DND-41 (cell line): ENCODE results near the gene OSBPL10.

Experiments
- ATAC-seq: fragments of 200-7000 bp; cut with Tn5 transposase; 3 replicates; pipeline ENCODE4 v1.9.1; 2021; ENCODE audit warnings: low read depth; ENCODE audit not compliant: insufficient read depth
- DNase-seq: peaks from one replicate; pipeline ENCODE4 v3.0.0-alpha.2; 2020
- H2AFZ ChIP-seq: 2 replicates; pipeline ENCODE4 v1.6.0; 2012; ENCODE audit warnings: low read depth, low read length
- H3K27ac ChIP-seq: 2 replicates; pipeline ENCODE4 v1.5.1; 2012; ENCODE audit warnings: low read length, inconsistent platforms
- H3K27me3 ChIP-seq: fragments of 200-600 bp; sonication (generic); 2 replicates; pipeline ENCODE4 v1.6.0; 2012; ENCODE audit warnings: low read length, mild to moderate bottlenecking, inconsistent platforms; ENCODE audit not compliant: insufficient read depth, poor library complexity
- H3K36me3 ChIP-seq: 2 replicates; pipeline ENCODE4 v1.5.1; 2012; ENCODE audit warnings: low read length, inconsistent platforms; ENCODE audit not compliant: insufficient read depth
- H3K4me1 ChIP-seq: 2 replicates; pipeline ENCODE4 v1.5.1; 2012; ENCODE audit warnings: mild to moderate bottlenecking, low read length; ENCODE audit not compliant: insufficient read depth
- H3K4me2 ChIP-seq: 2 replicates; pipeline ENCODE4 v1.6.0; 2012; ENCODE audit warnings: mild to moderate bottlenecking, moderate library complexity, low read length, inconsistent platforms; ENCODE audit not compliant: insufficient read depth
- H3K4me3 ChIP-seq, 2 experiments: fragments of 200-600 bp in 1 of 2; shearing (Covaris generic) in 1 of 2; 2 replicates each; pipeline ENCODE4 v1.5.1; 2012 to 2016; ENCODE audit warnings: inconsistent platforms in 2 of 2, low read length in 2 of 2, mild to moderate bottlenecking in 2 of 2, low read depth in 1 of 2, moderate library complexity in 1 of 2
- H3K79me2 ChIP-seq: 2 replicates; pipeline ENCODE4 v1.6.0; 2012; ENCODE audit warnings: low read length, inconsistent platforms; ENCODE audit not compliant: insufficient read depth
- H3K9ac ChIP-seq: 2 replicates; pipeline ENCODE4 v1.6.0; 2012; ENCODE audit warnings: low read depth, mild to moderate bottlenecking, inconsistent platforms, low read length, moderate library complexity
- H3K9me3 ChIP-seq: 2 replicates; pipeline ENCODE4 v1.5.1; 2012; ENCODE audit warnings: low read length, moderate library complexity, mild to moderate bottlenecking, inconsistent platforms; ENCODE audit not compliant: insufficient read depth, severe bottlenecking
- H4K20me1 ChIP-seq: 2 replicates; pipeline ENCODE4 v1.6.0; 2012; ENCODE audit warnings: low read length; ENCODE audit not compliant: insufficient read depth
- CTCF ChIP-seq: IDR thresholded peaks from 2 replicates; pipeline ENCODE4 v1.5.1; 2012; ENCODE audit warnings: borderline replicate concordance, low read length, moderate library complexity, mild to moderate bottlenecking; ENCODE audit not compliant: poor library complexity, severe bottlenecking; ENCODE audit errors: extremely low read depth
- EZH2 ChIP-seq: IDR thresholded peaks from 3 replicates; pipeline ENCODE4 v1.6.1; 2012; ENCODE audit warnings: borderline replicate concordance, low read depth, mild to moderate bottlenecking, moderate library complexity, low read length, inconsistent platforms; ENCODE audit not compliant: severe bottlenecking

OSBPL10 gene

DNA sequence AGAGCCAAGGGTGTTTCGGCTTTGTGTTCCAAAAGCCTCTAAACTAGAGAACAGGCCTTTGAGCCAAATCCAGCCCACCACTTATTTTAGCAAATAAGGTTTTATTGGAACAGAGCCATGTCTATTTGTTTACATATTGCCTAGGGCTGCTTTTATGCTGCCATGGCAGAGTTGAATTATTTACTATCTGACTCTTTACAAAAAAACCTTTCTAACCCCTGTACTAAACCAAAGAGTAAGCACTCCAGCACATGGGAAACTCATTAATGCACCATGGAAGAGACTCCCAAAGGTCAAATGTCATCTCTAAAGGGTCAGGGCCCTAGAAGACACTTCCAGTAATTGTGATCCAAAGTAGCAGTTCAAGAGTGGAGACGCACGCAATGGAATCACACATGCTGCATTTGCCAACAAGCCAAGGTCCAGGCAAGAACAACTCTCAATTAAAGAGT, 22.3 kb downstream of the OSBPL10 start:
- TF ChIP-seq EZH2 (no peak), CTCF (no peak)
- no peaks in the 10 kb centered on the region for H3K36me3 ChIP-seq
- H4K20me1 ChIP-seq, result no peaks in the 10 kb centered on the region
- H3K9me3 ChIP-seq, result peaks cover 13% of the 10 kb centered on the region
- no peaks in the 10 kb centered on the region for H3K27me3 ChIP-seq
- no peak overlapping the region for H3K4me3 ChIP-seq
- no peak overlapping the region for H3K9ac ChIP-seq
- ATAC-seq (no peak), DNase-seq (no peak)
- peaks cover 26% of the 10 kb centered on the region for H3K4me1 ChIP-seq
- no peak overlapping the region for H3K27ac ChIP-seq
- no peak overlapping the region for H2AFZ ChIP-seq
- no peaks in the 10 kb centered on the region for H3K79me2 ChIP-seq
- no peak overlapping the region for H3K4me2 ChIP-seq

- H3K79me2 ChIP-seq, result no peaks in the 10 kb centered on the region
Measured at GRCh38 chr3:31957106-31957505, 24.0 kb downstream of the OSBPL10 start.

GRCh38 chr3:31955581-31955980, 25.5 kb downstream of the OSBPL10 start:
- no peak for ATAC-seq
- peaks cover 13% of the 10 kb centered on the region for H3K9me3 ChIP-seq

More at GRCh38 chr3:31957106-31957505, 24.0 kb downstream of the OSBPL10 start:
- Histone ChIP-seq H3K36me3 (no peaks in the 10 kb centered on the region), H4K20me1 (no peaks in the 10 kb centered on the region), H3K4me2 (no peak overlapping the region), H3K4me3 (no peak overlapping the region), H3K9me3 (peaks cover 13% of the 10 kb centered on the region), H3K27me3 (no peaks in the 10 kb centered on the region), H2AFZ (no peak overlapping the region), H3K4me1 (peaks cover 16% of the 10 kb centered on the region), H3K9ac (no peak overlapping the region), H3K27ac (no peak overlapping the region)
- ATAC-seq, result no peak
- DNase-seq, result no peak
- TF ChIP-seq EZH2 (no peak), CTCF (no peak)

More at GRCh38 chr3:31955581-31955980, 25.5 kb downstream of the OSBPL10 start:
- H2AFZ ChIP-seq, result no peak overlapping the region
- no peak overlapping the region for H3K27ac ChIP-seq
- no peaks in the 10 kb centered on the region for H3K79me2 ChIP-seq
- no peak overlapping the region for H3K4me2 ChIP-seq
- no peaks in the 10 kb centered on the region for H4K20me1 ChIP-seq
- no peak overlapping the region for H3K4me3 ChIP-seq
- no peaks in the 10 kb centered on the region for H3K27me3 ChIP-seq
- DNase-seq, result no peak
- TF ChIP-seq EZH2 (no peak), CTCF (no peak)
- no peaks in the 10 kb centered on the region for H3K36me3 ChIP-seq
- peaks cover 7% of the 10 kb centered on the region for H3K4me1 ChIP-seq
- H3K9ac ChIP-seq, result no peak overlapping the region
